Measurements from ENCODE around the gene TNP2. TPM values are rescaled to one million over a fixed set of nuclear protein-coding genes. Genes with fewer than 3 reads are reported as not detected.

TNP2 gene
- total and polyA plus RNA-seq, 2 experiments from 2014 or later, result not detected

- Histone ChIP-seq H3K4me1 (ENCODE audit: insufficient read depth) (no peaks in the 10 kb centered on the region; the same call in 1 of the 2 replicates), H4K20me1 (replicated peaks; ENCODE audit: insufficient read depth) (no peaks in the 10 kb centered on the region), H3K36me3 (ENCODE audit: insufficient read depth) (no peaks in the 10 kb centered on the region), H3K4me3 (no peak within 1 kb of the TSS), H2AFZ (peak within 1 kb of the TSS; percentile 93), H3K4me2 (no peak within 1 kb of the TSS), H3F3A (replicated peaks; ENCODE audit: low read depth) (0 out of 2 replicates have a peak, but pooled peaks cover 3% of the 10 kb centered on the region), H3K27ac (ENCODE audit: low read depth) (no peak within 1 kb of the TSS), H3K9me2 (ENCODE audit: insufficient read depth) (no peaks in the 10 kb centered on the region), H3K27me3 (ENCODE audit: insufficient read depth) (no peaks in the 10 kb centered on the region), H3K79me2 (replicated peaks; ENCODE audit: insufficient read depth) (no peaks in the 10 kb centered on the region)
- ATAC-seq (peak; percentile 15; the same call in 1 of the 3 replicates), DNase-seq (ENCODE audit: low spot score) (no peak)
- H3K9me3 Mint-ChIP-seq, result peaks cover 3% of the 10 kb centered on the region; the same call in 1 of the 3 replicates
- H3K36me3 Mint-ChIP-seq (ENCODE audit: low read depth), result no peaks in the 10 kb centered on the region; the same call in 2 of the 3 replicates
- H3K27ac Mint-ChIP-seq, result no peak within 1 kb of the TSS
- TF ChIP-seq EZH2 (IDR thresholded peaks at IDR 0.05; ENCODE audit: low read depth, unreplicated experiment), result no peak
- TF ChIP-seq JUNB (IDR thresholded peaks at IDR 0.05; ENCODE audit: unreplicated experiment), result no peak
- TF ChIP-seq ZNF462 (CRISPR knock-in tag; IDR thresholded peaks at IDR 0.05), result no peak
- TF ChIP-seq REST (IDR thresholded peaks at IDR 0.05; ENCODE audit: unreplicated experiment), result no peak
- TF ChIP-seq POLR2AphosphoS5 (IDR thresholded peaks at IDR 0.05; ENCODE audit: low read depth), result no peak
- no peak for TF ChIP-seq STAT1 (IDR thresholded peaks at IDR 0.05; ENCODE audit: unreplicated experiment)
- no peak for TF ChIP-seq CTCF (conservative IDR thresholded peaks at IDR 0.05; ENCODE audit: low read depth in 2 of 2)
- no peak for TF ChIP-seq CREB1 (CRISPR knock-in tag; IDR thresholded peaks at IDR 0.05; ENCODE audit: low read depth)
- no peak for TF ChIP-seq EZH2phosphoT487 (IDR thresholded peaks at IDR 0.05; ENCODE audit: unreplicated experiment)
- no peak for TF ChIP-seq ZNF331 (CRISPR knock-in tag; IDR thresholded peaks at IDR 0.05; ENCODE audit: low read depth)
- no peak for TF ChIP-seq ETS1 (IDR thresholded peaks at IDR 0.05)
- TF ChIP-seq NANOG (IDR thresholded peaks at IDR 0.05; ENCODE audit: borderline replicate concordance), result no peak
- no peak for TF ChIP-seq ZNF114 (CRISPR knock-in tag; IDR thresholded peaks at IDR 0.05)
- no peak within 1 kb of the TSS for H3K4me3 Mint-ChIP-seq
- H3K4me1 Mint-ChIP-seq, result peaks cover 11% of the 10 kb centered on the region
- H3K27me3 Mint-ChIP-seq (ENCODE audit: insufficient read depth, low read depth, poor library complexity), result peaks cover 9% of the 10 kb centered on the region
These were observed 4.0 kb upstream of the TNP2 start, which contains the start of gene PRM3 for GRCh38 chr16:11272921-11273720. PRM3 (minus strand) TSS chr16:11273629; CDS start chr16:11273595, 34 bp downstream.
